IMR-90 (cell line): ENCODE measurements around the gene MTR. TPM values are rescaled to one million over a fixed set of nuclear protein-coding genes. Genes with fewer than 3 reads are reported as not detected.
A peak's percentile ranks its signal among the peaks of the same experiment; 100 is the strongest.

Experiments
- ATAC-seq: fragments of 200-7000 bp; cut with Tn5 transposase; 2 replicates; pipeline ENCODE4 v1.9.1; 2020; ENCODE audit warnings: low read depth, mild to moderate bottlenecking, moderate library complexity
- BruUV-seq: library from RNA; stranded (reverse); fragments of 400-500 nt; replicated peaks from 2 replicates; lab custom pipeline; 2021; lab: Mats Ljungman, UMichigan
- CTCF ChIA-PET: fragments of 300-600 bp; formaldehyde crosslinking; extraction: SDS; loops from one replicate; lab custom pipeline; 2021; ENCODE audit warnings: antibody characterized with exemption; lab: Yijun Ruan, JAX
- POLR2A ChIA-PET: fragments of 300-600 bp; sonication (Branson Sonifier 250); formaldehyde crosslinking; loops from one replicate; lab custom pipeline; 2022; ENCODE audit warnings: antibody characterized with exemption; ENCODE audit not compliant: unreplicated experiment; lab: Charles Lee
- DNase-seq: peaks from one replicate; pipeline ENCODE4 v3.0.0; 2013
- H2AFZ ChIP-seq: replicated peaks from 2 replicates; pipeline ENCODE3; 2013; ENCODE audit warnings: low read length, mild to moderate bottlenecking; ENCODE audit not compliant: poor library complexity
- H2AK5ac ChIP-seq: 2 replicates; pipeline ENCODE4 v1.6.1; 2013; ENCODE audit warnings: low read depth, low read length, inconsistent platforms
- H2AK9ac ChIP-seq: replicated peaks from 2 replicates; pipeline ENCODE3; 2013; ENCODE audit warnings: mild to moderate bottlenecking, low read depth, low read length, moderate library complexity; ENCODE audit not compliant: poor library complexity
- H2BK120ac ChIP-seq: 2 replicates; pipeline ENCODE4 v1.6.1; 2013; ENCODE audit warnings: low read depth, low read length, inconsistent platforms
- H2BK15ac ChIP-seq: 3 replicates; pipeline ENCODE4 v1.6.1; 2013; ENCODE audit warnings: low read depth, low read length, inconsistent platforms
- H2BK20ac ChIP-seq: 2 replicates; pipeline ENCODE4 v1.6.1; 2013; ENCODE audit warnings: low read depth, mild to moderate bottlenecking, inconsistent platforms, low read length, moderate library complexity
- H2BK5ac ChIP-seq: 2 replicates; pipeline ENCODE4 v1.6.1; 2013; ENCODE audit warnings: mild to moderate bottlenecking, low read depth, low read length, inconsistent platforms; ENCODE audit not compliant: poor library complexity, severe bottlenecking
- H3K14ac ChIP-seq: replicated peaks from 2 replicates; pipeline ENCODE4 v1.6.1; 2013; ENCODE audit warnings: low read depth, low read length, inconsistent platforms
- H3K18ac ChIP-seq: 2 replicates; pipeline ENCODE4 v1.6.1; 2013; ENCODE audit warnings: low read depth, low read length, control low read depth
- H3K23ac ChIP-seq: 2 replicates; pipeline ENCODE4 v1.6.1; 2013; ENCODE audit warnings: low read depth, low read length, inconsistent platforms
- H3K27ac ChIP-seq: 2 replicates; pipeline ENCODE4 v1.5.1; 2013; ENCODE audit warnings: mild to moderate bottlenecking, control low read depth, low read length; ENCODE audit not compliant: insufficient read depth
- H3K27me3 ChIP-seq: 2 replicates; pipeline ENCODE4 v1.6.1; 2013; ENCODE audit warnings: low read length; ENCODE audit not compliant: control insufficient read depth, insufficient read depth
- H3K36me3 ChIP-seq: 2 replicates; pipeline ENCODE4 v1.6.1; 2013; ENCODE audit warnings: low read length, mixed read lengths; ENCODE audit not compliant: control insufficient read depth, insufficient read depth
- H3K4ac ChIP-seq: 2 replicates; pipeline ENCODE4 v1.6.1; 2013; ENCODE audit warnings: low read depth, low read length, inconsistent platforms
- H3K4me1 ChIP-seq: 2 replicates; pipeline ENCODE4 v1.6.1; 2013; ENCODE audit warnings: low read length, mixed read lengths; ENCODE audit not compliant: control insufficient read depth, insufficient read depth
- H3K4me2 ChIP-seq: 2 replicates; pipeline ENCODE4 v1.6.1; 2013; ENCODE audit warnings: low read depth, mild to moderate bottlenecking, control low read depth, low read length, moderate library complexity
- H3K4me3 ChIP-seq: 2 replicates; pipeline ENCODE4 v1.5.1; 2013; ENCODE audit warnings: low read depth, mild to moderate bottlenecking, control low read depth, low read length, moderate library complexity; ENCODE audit not compliant: insufficient read depth
- H3K56ac ChIP-seq: 2 replicates; pipeline ENCODE4 v1.6.1; 2013; ENCODE audit warnings: low read length, inconsistent platforms; ENCODE audit not compliant: insufficient read depth; ENCODE audit errors: extremely low read depth
- H3K79me1 ChIP-seq, 2 experiments: 2 replicates each; pipeline ENCODE4 v1.6.1; 2013; ENCODE audit warnings: low read length in 2 of 2, inconsistent platforms in 1 of 2, low read depth in 1 of 2
- H3K9ac ChIP-seq: 2 replicates; pipeline ENCODE4 v1.6.1; 2013; ENCODE audit warnings: low read depth, low read length, control low read depth
- H3K9me1 ChIP-seq: 2 replicates; pipeline ENCODE4 v1.6.1; 2013; ENCODE audit warnings: low read length, inconsistent platforms; ENCODE audit not compliant: insufficient read depth
- H3K9me3 ChIP-seq: 2 replicates; pipeline ENCODE4 v1.6.1; 2013; ENCODE audit warnings: low read length; ENCODE audit not compliant: control insufficient read depth, insufficient read depth
- H4K20me1 ChIP-seq: 2 replicates; pipeline ENCODE4 v1.6.1; 2013; ENCODE audit warnings: low read length, inconsistent platforms; ENCODE audit not compliant: insufficient read depth
- H4K5ac ChIP-seq: 2 replicates; pipeline ENCODE4 v1.6.1; 2013; ENCODE audit warnings: mild to moderate bottlenecking, low read depth, low read length, control low read depth
- H4K8ac ChIP-seq, 2 experiments: 2 replicates each; pipeline ENCODE4 v1.6.1; 2013; ENCODE audit warnings: low read depth in 2 of 2, low read length in 2 of 2, control low read depth in 1 of 2, inconsistent platforms in 1 of 2
- H4K91ac ChIP-seq: 2 replicates; pipeline ENCODE4 v1.6.1; 2013; ENCODE audit warnings: low read depth, low read length, inconsistent platforms; ENCODE audit not compliant: insufficient read depth
- BHLHE40 ChIP-seq: fragments of 150-350 bp; IDR thresholded peaks from 2 replicates; pipeline ENCODE4 v1.6.1; 2016; ENCODE audit warnings: mild to moderate bottlenecking, low read depth, low read length
- CEBPB ChIP-seq: IDR thresholded peaks from 2 replicates; pipeline ENCODE4 v1.6.1; 2012; ENCODE audit warnings: low read depth, low read length, improper control_type of control experiment
- CTCF ChIP-seq: conservative IDR thresholded peaks from 2 replicates; pipeline ENCODE4 v1.5.1; 2012; ENCODE audit warnings: mild to moderate bottlenecking, low read depth, low read length, improper control_type of control experiment
- MAZ ChIP-seq: IDR thresholded peaks from 2 replicates; pipeline ENCODE4 v1.6.1; 2012; ENCODE audit warnings: low read depth, mild to moderate bottlenecking, low read length, improper control_type of control experiment, moderate library complexity, borderline replicate concordance
- MXI1 ChIP-seq: IDR thresholded peaks from 2 replicates; pipeline ENCODE4 v1.6.1; 2012; ENCODE audit warnings: low read depth, mild to moderate bottlenecking, low read length, moderate library complexity, borderline replicate concordance
- POLR2A ChIP-seq: IDR thresholded peaks from 2 replicates; pipeline ENCODE4 v1.6.1; 2012; ENCODE audit warnings: mild to moderate bottlenecking, low read depth, low read length
- RAD21 ChIP-seq: IDR thresholded peaks from 2 replicates; pipeline ENCODE4 v1.6.1; 2012; ENCODE audit warnings: low read length, improper control_type of control experiment
- RCOR1 ChIP-seq: IDR thresholded peaks from 2 replicates; pipeline ENCODE4 v1.6.1; 2012; ENCODE audit warnings: mild to moderate bottlenecking, low read length, improper control_type of control experiment; ENCODE audit not compliant: insufficient replicate concordance
- RFX5 ChIP-seq: IDR thresholded peaks from 2 replicates; pipeline ENCODE4 v1.8.0; 2012; ENCODE audit warnings: low read depth, mild to moderate bottlenecking, low read length, moderate library complexity
- SMC3 ChIP-seq: fragments of 150-350 bp; IDR thresholded peaks from 2 replicates; pipeline ENCODE4 v1.6.1; 2016; ENCODE audit warnings: low read depth, mild to moderate bottlenecking, antibody characterized with exemption, low read length, moderate library complexity
- USF2 ChIP-seq: fragments of 150-350 bp; IDR thresholded peaks from 2 replicates; pipeline ENCODE4 v1.6.1; 2017; ENCODE audit warnings: mild to moderate bottlenecking, antibody characterized with exemption, low read length, low read depth
- WGBS, 2 experiments: methylation state at CpG; one replicate each; pipeline versions ENCODE4 v1.1.5 to v1.1.7; 2013; ENCODE audit warnings: missing lambda C conversion rate in 2 of 2; ENCODE audit not compliant: insufficient read length in 1 of 2; ENCODE audit errors: extremely low coverage in 2 of 2; 5-methylcytosine and 5-hydroxymethylcytosine counted together
- dilution Hi-C: fragments of 300-500 bp; cut with HindIII; formaldehyde crosslinking; loops from one replicate; pipeline ENCODE4 v1.14.3; 2018; ENCODE audit warnings: low sequenced_read_pairs; ENCODE audit not compliant: unreplicated experiment
- in situ Hi-C: fragments of 300-500 bp; cut with MboI; formaldehyde crosslinking; loops from 3 replicates; pipeline ENCODE4 v1.14.3; 2019; ENCODE audit warnings: low sequenced_read_pairs, inconsistent platforms, mixed read lengths
- intact Hi-C: fragments of 100-400 bp; cut with micrococcal nuclease; formaldehyde crosslinking; loops from 2 replicates; pipeline ENCODE4 v1.10.0; 2022
- polyA plus RNA-seq, 3 experiments: library from polyadenylated mRNA; depleted of rRNA; stranded (reverse); fragments of >200 nt; gene quantifications; 2 replicates each; pipeline ENCODE4 v1.2.3, GENCODE V29; 2012; ENCODE audit warnings: low replicate concordance in 1 of 3
- total RNA-seq: library from RNA; depleted of rRNA; stranded (reverse); fragments of >200 nt; gene quantifications from 2 replicates; pipeline ENCODE4 v1.2.3, GENCODE V29; 2012

Gene MTR
- total and polyA plus RNA-seq, 2 of the 4 experiments (the other 2 are of a cell fraction) = 7.7 to 31.0 TPM

GRCh38 chr1:236808564-236809130 lies 13.6 kb downstream of the MTR start:
- TF ChIP-seq RFX5 (no peak), SMC3 (no peak), CTCF (no peak), USF2 (no peak), POLR2A (no peak), MAZ (no peak), RCOR1 (no peak), MXI1 (no peak), CEBPB (no peak), RAD21 (no peak), BHLHE40 (no peak)
- no peaks in the 10 kb centered on the region for H3K27me3 ChIP-seq
- no peaks in the 10 kb centered on the region for H3K9me3 ChIP-seq
- CTCF ChIA-PET = interaction anchor here (0.6 to 1.3 kb wide), 3 partner anchors 59 to 367 kb away, joined by 3 to 4 read pairs (median 3); no protein-coding TSS in a partner anchor
- WGBS, 2 experiments = 100% methylated on average over 3 of the region's 8 CpGs; no CpG with 5 or more reads in 1 of the 2 experiments
- no peak overlapping the region for H3K56ac ChIP-seq
- DNase-seq (peak; percentile 21), ATAC-seq (peak; percentile 40)
- no peak overlapping the region for H2BK5ac ChIP-seq
- no peak overlapping the region for H2AFZ ChIP-seq
- no peak overlapping the region for H3K18ac ChIP-seq
- no peak overlapping the region for H3K4ac ChIP-seq
- no peak overlapping the region for H3K4me2 ChIP-seq
- dilution Hi-C loops (no loop called here), intact Hi-C loops (no loop called here), in situ Hi-C loops (no loop called here)
- H3K14ac ChIP-seq = no peak overlapping the region
- POLR2A ChIA-PET = interaction anchor here (0.5 kb wide), 1 partner anchor 52 kb away, joined by 12 read pairs; no protein-coding TSS in a partner anchor
- no peak overlapping the region for H3K4me3 ChIP-seq
- H4K20me1 ChIP-seq = no peaks in the 10 kb centered on the region
- no peak overlapping the region for H4K91ac ChIP-seq
- H3K23ac ChIP-seq = no peak overlapping the region
- peaks cover 13% of the 10 kb centered on the region for H3K36me3 ChIP-seq
- H2AK5ac ChIP-seq = no peak overlapping the region
- no peak overlapping the region for H2BK120ac ChIP-seq
- BruUV-seq = no TSS peak
- no peak overlapping the region for H2AK9ac ChIP-seq
- 0 out of 2 replicates have a peak, but pooled peaks cover 3% of the 10 kb centered on the region for H3K9me1 ChIP-seq
- peaks cover 14 to 20% of the 10 kb centered on the region in 2 experiments for H3K79me1 ChIP-seq
- peaks cover 11% of the 10 kb centered on the region; the same call in 1 of the 2 replicates for H3K4me1 ChIP-seq
- no peak overlapping the region for H4K5ac ChIP-seq
- H2BK20ac ChIP-seq = no peak overlapping the region
- H4K8ac ChIP-seq = no peak overlapping the region
- no peak overlapping the region for H3K9ac ChIP-seq
- no peak overlapping the region for H3K27ac ChIP-seq
- H2BK15ac ChIP-seq = no peak overlapping the region
